K562 (cell line): Measurements from ENCODE around the gene KCNQ5. TPM values are rescaled to one million over a fixed set of nuclear protein-coding genes. Genes with fewer than 3 reads are reported as not detected.

Source experiments
- ATAC-seq: fragments of 200-7000 bp; cut with Tn5 transposase; 3 replicates; pipeline ENCODE4 v1.9.1; 2020; ENCODE audit warnings: moderate library complexity
- BruUV-seq: library from RNA; stranded (reverse); fragments of 400-500 nt; replicated peaks from 2 replicates; lab custom pipeline; 2021; lab: Mats Ljungman, UMichigan
- CTCF ChIA-PET: fragments of 300-600 bp; formaldehyde crosslinking; extraction: SDS; loops from one replicate; lab custom pipeline; 2021; ENCODE audit warnings: low intra/inter-chr PET ratio; lab: Yijun Ruan, JAX
- POLR2A ChIA-PET: fragments of 300-600, 350-650 bp; sonication (Branson Sonifier 250); formaldehyde crosslinking; extraction: SDS; loops from one replicate; lab custom pipeline; 2021; ENCODE audit warnings: antibody characterized with exemption, inconsistent platforms; lab: Yijun Ruan, JAX
- DNase-seq, 4 experiments: peaks; one replicate each; pipeline versions ENCODE4 v3.0.0 to v3.0.0-alpha.2; 2011 to 2018; ENCODE audit warnings: low spot score in 3 of 4, mixed read lengths in 3 of 4; ENCODE audit errors: extremely low read depth in 1 of 4
- FAIRE-seq: peaks from 2 replicates; lab custom pipeline; 2011; peaks lifted over from hg19 to GRCh38; lab: Jason Lieb, UNC
- H2AFZ ChIP-seq: 2 replicates; pipeline ENCODE4 v1.6.0; 2011; ENCODE audit warnings: low read depth, low read length, control low read depth, inconsistent platforms
- H3K27ac ChIP-seq: fragments of 200-600 bp; 3 replicates; pipeline ENCODE4 v1.8.0; 2011; ENCODE audit warnings: low read depth, mild to moderate bottlenecking, control low read depth, inconsistent platforms, low read length, moderate library complexity, mixed read lengths; ENCODE audit errors: extremely low read depth
- H3K27me3 ChIP-seq, 2 experiments: fragments of 300-600 bp in 1 of 2; 2 replicates in 1 of 2; 3 replicates in 1 of 2; pipeline versions ENCODE4 v1.6.0 to v1.8.0; 2011; ENCODE audit warnings: inconsistent platforms in 2 of 2, low read length in 2 of 2, mild to moderate bottlenecking in 1 of 2, mixed read lengths in 1 of 2, moderate library complexity in 1 of 2; ENCODE audit not compliant: control insufficient read depth in 2 of 2, insufficient read depth in 2 of 2
- H3K36me3 ChIP-seq: fragments of 300-600 bp; 3 replicates; pipeline ENCODE4 v1.8.0; 2011; ENCODE audit warnings: mild to moderate bottlenecking, low read length, inconsistent platforms; ENCODE audit not compliant: control insufficient read depth, insufficient read depth
- H3K4me1 ChIP-seq, 2 experiments: fragments of 200-600 bp in 1 of 2; replicated peaks in 1 of 2; 2 replicates in 1 of 2; 3 replicates in 1 of 2; pipeline versions ENCODE4 v1.5.1 to v1.8.0; 2011; ENCODE audit warnings: inconsistent platforms in 2 of 2, low read length in 2 of 2, mild to moderate bottlenecking in 1 of 2, mixed read lengths in 1 of 2, moderate library complexity in 1 of 2; ENCODE audit not compliant: control insufficient read depth in 2 of 2, insufficient read depth in 2 of 2
- H3K4me2 ChIP-seq: 2 replicates; pipeline ENCODE4 v1.6.1; 2011; ENCODE audit warnings: low read length, control low read depth, inconsistent platforms, mixed read lengths; ENCODE audit not compliant: insufficient read depth
- H3K4me3 ChIP-seq: fragments of 200-600 bp; sonication (generic), shearing (Covaris generic); 2 replicates; pipeline ENCODE4 v1.5.1; 2016; ENCODE audit warnings: control low read depth, inconsistent platforms
- H3K79me2 ChIP-seq: fragments of 200-600 bp; 3 replicates; pipeline ENCODE4 v1.8.0; 2011; ENCODE audit warnings: low read length, inconsistent platforms; ENCODE audit not compliant: control insufficient read depth, insufficient read depth
- H3K9ac ChIP-seq, 2 experiments: 2 replicates each; pipeline versions ENCODE4 v1.6.0 to v1.6.1; 2011; ENCODE audit warnings: low read depth in 2 of 2, low read length in 2 of 2, control low read depth in 1 of 2, inconsistent platforms in 1 of 2, mild to moderate bottlenecking in 1 of 2, mixed read lengths in 1 of 2; ENCODE audit not compliant: insufficient read depth in 1 of 2
- H3K9me1 ChIP-seq: one replicate; pipeline ENCODE4 v1.6.0; 2011; ENCODE audit warnings: inconsistent platforms, mild to moderate bottlenecking, low read length, moderate library complexity; ENCODE audit not compliant: control insufficient read depth, insufficient read depth
- H3K9me3 ChIP-seq: replicated peaks from 2 replicates; pipeline ENCODE4 v1.5.1; 2011; ENCODE audit warnings: low read depth, low read length, inconsistent platforms; ENCODE audit not compliant: control insufficient read depth, insufficient read depth
- H4K20me1 ChIP-seq: replicated peaks from 2 replicates; pipeline ENCODE4 v1.6.1; 2011; ENCODE audit warnings: low read length, inconsistent platforms, mixed read lengths; ENCODE audit not compliant: control insufficient read depth, insufficient read depth
- CREB3 ChIP-seq: fragments of 450-650 bp; conservative IDR thresholded peaks from 2 replicates; pipeline ENCODE4 v1.6.1; 2016; ENCODE audit warnings: missing genetic modification characterization, low read depth, mild to moderate bottlenecking, missing compliant biosample characterization, moderate library complexity
- CREB3L1 ChIP-seq: fragments of 450-650 bp; IDR thresholded peaks from 2 replicates; pipeline ENCODE4 v1.6.1; 2014; ENCODE audit warnings: low read depth, mild to moderate bottlenecking, moderate library complexity, borderline replicate concordance
- DLX4 ChIP-seq: fragments of 250-450 bp; sonication (Bioruptor Pico); IDR thresholded peaks from 2 replicates; pipeline ENCODE4 v1.6.1; 2021; ENCODE audit warnings: mild to moderate bottlenecking
- ESRRA ChIP-seq: fragments of 450-650 bp; IDR thresholded peaks from 2 replicates; pipeline ENCODE4 v1.6.1; 2014; ENCODE audit warnings: low read depth, mild to moderate bottlenecking, moderate library complexity, borderline replicate concordance
- GTF2A2 ChIP-seq: IDR thresholded peaks from 2 replicates; pipeline ENCODE4 v1.6.1; 2016; ENCODE audit warnings: mild to moderate bottlenecking, missing genetic modification characterization, missing compliant biosample characterization
- MEIS2 ChIP-seq: fragments of 450-650 bp; IDR thresholded peaks from 2 replicates; pipeline ENCODE4 v1.6.1; 2014; ENCODE audit warnings: mild to moderate bottlenecking; ENCODE audit not compliant: partially characterized antibody
- MTF1 ChIP-seq: fragments of 250-450 bp; sonication (Bioruptor Pico); IDR thresholded peaks from 2 replicates; pipeline ENCODE4 v1.9.0; 2021; ENCODE audit warnings: moderate library complexity, mild to moderate bottlenecking, inconsistent platforms, borderline replicate concordance
- SMAD2 ChIP-seq: fragments of 150-350 bp; IDR thresholded peaks from 2 replicates; pipeline ENCODE4 v1.6.1; 2014; ENCODE audit warnings: low read depth, mild to moderate bottlenecking, low read length
- STAG1 ChIP-seq: sonication (generic); formaldehyde crosslinking; IDR thresholded peaks from 2 replicates; pipeline ENCODE4 v1.5.0; 2020; ENCODE audit warnings: missing genetic modification reagents, borderline replicate concordance
- STAT6 ChIP-seq: sonication (generic); formaldehyde crosslinking; IDR thresholded peaks from 2 replicates; pipeline ENCODE4 v1.8.1; 2023; ENCODE audit warnings: mild to moderate bottlenecking, missing genetic modification reagents
- TAF7 ChIP-seq: fragments of 450-650 bp; IDR thresholded peaks from 2 replicates; pipeline ENCODE4 v1.6.1; 2016; ENCODE audit warnings: missing genetic modification characterization, missing compliant biosample characterization
- ZBTB26 ChIP-seq: fragments of 450-650 bp; formaldehyde crosslinking; IDR thresholded peaks from 2 replicates; pipeline ENCODE4 v1.4.0; 2022; ENCODE audit warnings: missing genetic modification characterization
- ZNF316 ChIP-seq: fragments of 450-650 bp; IDR thresholded peaks from 2 replicates; pipeline ENCODE4 v1.6.1; 2016
- WGBS: fragments of 100-300 bp; shearing (Covaris generic); methylation state at CpG from one replicate; pipeline ENCODE4 v1.1.6; 2016; ENCODE audit warnings: low coverage, mixed read lengths; ENCODE audit not compliant: insufficient coverage; ENCODE audit errors: missing lambda C conversion rate; 5-methylcytosine and 5-hydroxymethylcytosine counted together
- in situ Hi-C: fragments of 300-500 bp; cut with MboI; formaldehyde crosslinking; loops from 4 replicates; pipeline ENCODE4 v1.15.0; 2018; ENCODE audit warnings: inconsistent platforms, mixed read lengths
- intact Hi-C: fragments of 100-400 bp; cut with micrococcal nuclease; formaldehyde crosslinking; loops from 2 replicates; pipeline ENCODE4 v1.14.2; 2022
- polyA plus RNA-seq, 8 experiments: library from polyadenylated mRNA; depleted of rRNA in 4 of 8; stranded (reverse) in 5 of 8; unstranded in 3 of 8; fragments of >200 nt; fragmentation: Nextera tagmentation in 2 of 8; fragmentation: Illumina TruSeq in 1 of 8; extraction: Ambion mirVana in 2 of 8; extraction: Trizol in 1 of 8; gene quantifications; 2 replicates each; pipeline versions ENCODE4 v1.2.1 to v1.2.3, GENCODE V29; 2011 to 2014; ENCODE audit warnings: inconsistent platforms in 1 of 8, missing spikeins in 1 of 8
- total RNA-seq, 7 experiments: library from RNA; depleted of rRNA in 6 of 7; stranded (reverse); fragments of >200 nt in 6 of 7; fragmentation: Illumina TruSeq in 2 of 7; extraction: Trizol in 2 of 7; gene quantifications; 2 replicates each; pipeline versions ENCODE4 v1.2.1 to v1.2.3, GENCODE V29; 2011 to 2021; ENCODE audit warnings: low replicate concordance in 1 of 7

KCNQ5 gene
- total and polyA plus RNA-seq, 9 of the 15 experiments (the other 6 are each of a cell fraction or from before 2014, with no cell fraction given) = 0.31 to 5.9 (median 2.6) TPM

- in situ Hi-C loops (no loop called here), intact Hi-C loops (no loop called here)
- ChIA-PET CTCF (no interaction called here), POLR2A (interaction anchor here (1.0 kb wide), 1 partner anchor 22 kb away, joined by 3 read pairs; no protein-coding TSS in a partner anchor)
- no peak overlapping the region for H3K9ac ChIP-seq
- no peaks in the 10 kb centered on the region for H3K9me3 ChIP-seq
- H3K79me2 ChIP-seq = no peaks in the 10 kb centered on the region
- no peak overlapping the region for H2AFZ ChIP-seq
- no peaks in the 10 kb centered on the region for H3K27me3 ChIP-seq
- TF ChIP-seq SMAD2 (no peak), GTF2A2 (tag) (no peak), DLX4 (CRISPR knock-in tag) (no peak), ZBTB26 (CRISPR knock-in tag) (no peak), MEIS2 (no peak), ZNF316 (no peak), STAT6 (CRISPR knock-in tag) (no peak), STAG1 (CRISPR knock-in tag) (no peak), MTF1 (no peak), CREB3 (tag) (no peak), ESRRA (no peak), CREB3L1 (no peak), TAF7 (tag) (no peak)
- H3K4me2 ChIP-seq = no peak overlapping the region
- no peak for DNase-seq
- H3K4me1 ChIP-seq = no peaks in the 10 kb centered on the region
- H3K4me3 ChIP-seq = no peak overlapping the region
- H3K9me1 ChIP-seq = no peaks in the 10 kb centered on the region
- 9% methylated on average over 1 of the region's 1 CpG for WGBS
- no peaks in the 10 kb centered on the region for H3K36me3 ChIP-seq
- ATAC-seq = no peak
- no TSS peak for BruUV-seq
- no peak for FAIRE-seq
- no peaks in the 10 kb centered on the region for H4K20me1 ChIP-seq
- H3K27ac ChIP-seq = no peak overlapping the region
Measured at GRCh38 chr6:72653026-72653425, 31.2 kb downstream of the KCNQ5 start.
